GM12878 (cell line): Measurements from ENCODE around the gene PIGL.

Source experiments
- CTCF ChIP-seq, 3 experiments: IDR thresholded peaks in 2 of 3; conservative IDR thresholded peaks in 1 of 3; 2 replicates each; pipeline ENCODE4 v1.5.1; 2011; ENCODE audit warnings: low read depth in 3 of 3, low read length in 3 of 3, mild to moderate bottlenecking in 3 of 3, control low read depth in 2 of 3, moderate library complexity in 2 of 3, inconsistent platforms in 1 of 3, mixed read lengths in 1 of 3; ENCODE audit not compliant: control insufficient read depth in 2 of 3, insufficient read depth in 1 of 3; ENCODE audit errors: extremely low read depth in 1 of 3
- IRF4 ChIP-seq: IDR thresholded peaks from 2 replicates; pipeline ENCODE4 v1.6.1; 2011; ENCODE audit warnings: low read depth, low read length
- NRF1 ChIP-seq: conservative IDR thresholded peaks from 2 replicates; pipeline ENCODE4 v1.6.1; 2011; ENCODE audit warnings: mild to moderate bottlenecking, low read depth, low read length, improper control_type of control experiment
- POLR2A ChIP-seq: IDR thresholded peaks from 2 replicates; pipeline ENCODE4 v1.6.1; 2011; ENCODE audit warnings: low read depth, mild to moderate bottlenecking, low read length
- SIX5 ChIP-seq: IDR thresholded peaks from 2 replicates; pipeline ENCODE4 v1.6.1; 2011; ENCODE audit warnings: mild to moderate bottlenecking, low read depth, low read length, moderate library complexity; ENCODE audit not compliant: severe bottlenecking
- SREBF1 ChIP-seq: IDR thresholded peaks from 2 replicates; pipeline ENCODE4 v1.6.1; 2012; ENCODE audit warnings: mild to moderate bottlenecking, low read length

GRCh38 chr17:16254773-16255400 is 37.9 kb downstream of the PIGL start:
- TF ChIP-seq CTCF (IDR thresholded peaks at IDR 0.05 in 2 of 3, conservative IDR thresholded peaks at IDR 0.05 in 1 of 3; ENCODE audit: control insufficient read depth in 2 of 3, extremely low read depth in 1 of 3, insufficient read depth in 1 of 3, low read depth in 3 of 3, low read length in 3 of 3) (no peak), SREBF1 (no peak), SIX5 (no peak), POLR2A (no peak), IRF4 (no peak), NRF1 (no peak)
